IMR-90 (cell line): ENCODE results near the gene MARCHF9. TPM values are rescaled to one million over a fixed set of nuclear protein-coding genes. Genes with fewer than 3 reads are reported as not detected.

Experiments used
- ATAC-seq: fragments of 200-7000 bp; cut with Tn5 transposase; 2 replicates; pipeline ENCODE4 v1.9.1; 2020; ENCODE audit warnings: low read depth, mild to moderate bottlenecking, moderate library complexity
- BruUV-seq: library from RNA; stranded (reverse); fragments of 400-500 nt; replicated peaks from 2 replicates; lab custom pipeline; 2021; lab: Mats Ljungman, UMichigan
- CTCF ChIA-PET: fragments of 300-600 bp; formaldehyde crosslinking; extraction: SDS; loops from one replicate; lab custom pipeline; 2021; ENCODE audit warnings: antibody characterized with exemption; lab: Yijun Ruan, JAX
- POLR2A ChIA-PET: fragments of 300-600 bp; sonication (Branson Sonifier 250); formaldehyde crosslinking; loops from one replicate; lab custom pipeline; 2022; ENCODE audit warnings: antibody characterized with exemption; ENCODE audit not compliant: unreplicated experiment; lab: Charles Lee
- DNase-seq: peaks from one replicate; pipeline ENCODE4 v3.0.0; 2013
- H2AFZ ChIP-seq: replicated peaks from 2 replicates; pipeline ENCODE3; 2013; ENCODE audit warnings: low read length, mild to moderate bottlenecking; ENCODE audit not compliant: poor library complexity
- H2AK5ac ChIP-seq: 2 replicates; pipeline ENCODE4 v1.6.1; 2013; ENCODE audit warnings: low read depth, low read length, inconsistent platforms
- H2AK9ac ChIP-seq: replicated peaks from 2 replicates; pipeline ENCODE3; 2013; ENCODE audit warnings: mild to moderate bottlenecking, low read depth, low read length, moderate library complexity; ENCODE audit not compliant: poor library complexity
- H2BK120ac ChIP-seq: 2 replicates; pipeline ENCODE4 v1.6.1; 2013; ENCODE audit warnings: low read depth, low read length, inconsistent platforms
- H2BK15ac ChIP-seq: 3 replicates; pipeline ENCODE4 v1.6.1; 2013; ENCODE audit warnings: low read depth, low read length, inconsistent platforms
- H2BK20ac ChIP-seq: 2 replicates; pipeline ENCODE4 v1.6.1; 2013; ENCODE audit warnings: low read depth, mild to moderate bottlenecking, inconsistent platforms, low read length, moderate library complexity
- H2BK5ac ChIP-seq: 2 replicates; pipeline ENCODE4 v1.6.1; 2013; ENCODE audit warnings: mild to moderate bottlenecking, low read depth, low read length, inconsistent platforms; ENCODE audit not compliant: poor library complexity, severe bottlenecking
- H3K14ac ChIP-seq: replicated peaks from 2 replicates; pipeline ENCODE4 v1.6.1; 2013; ENCODE audit warnings: low read depth, low read length, inconsistent platforms
- H3K18ac ChIP-seq: 2 replicates; pipeline ENCODE4 v1.6.1; 2013; ENCODE audit warnings: low read depth, low read length, control low read depth
- H3K23ac ChIP-seq: 2 replicates; pipeline ENCODE4 v1.6.1; 2013; ENCODE audit warnings: low read depth, low read length, inconsistent platforms
- H3K27ac ChIP-seq: 2 replicates; pipeline ENCODE4 v1.5.1; 2013; ENCODE audit warnings: mild to moderate bottlenecking, control low read depth, low read length; ENCODE audit not compliant: insufficient read depth
- H3K27me3 ChIP-seq: 2 replicates; pipeline ENCODE4 v1.6.1; 2013; ENCODE audit warnings: low read length; ENCODE audit not compliant: control insufficient read depth, insufficient read depth
- H3K36me3 ChIP-seq: 2 replicates; pipeline ENCODE4 v1.6.1; 2013; ENCODE audit warnings: low read length, mixed read lengths; ENCODE audit not compliant: control insufficient read depth, insufficient read depth
- H3K4ac ChIP-seq: 2 replicates; pipeline ENCODE4 v1.6.1; 2013; ENCODE audit warnings: low read depth, low read length, inconsistent platforms
- H3K4me1 ChIP-seq: 2 replicates; pipeline ENCODE4 v1.6.1; 2013; ENCODE audit warnings: low read length, mixed read lengths; ENCODE audit not compliant: control insufficient read depth, insufficient read depth
- H3K4me2 ChIP-seq: 2 replicates; pipeline ENCODE4 v1.6.1; 2013; ENCODE audit warnings: low read depth, mild to moderate bottlenecking, control low read depth, low read length, moderate library complexity
- H3K4me3 ChIP-seq: 2 replicates; pipeline ENCODE4 v1.5.1; 2013; ENCODE audit warnings: low read depth, mild to moderate bottlenecking, control low read depth, low read length, moderate library complexity; ENCODE audit not compliant: insufficient read depth
- H3K56ac ChIP-seq: 2 replicates; pipeline ENCODE4 v1.6.1; 2013; ENCODE audit warnings: low read length, inconsistent platforms; ENCODE audit not compliant: insufficient read depth; ENCODE audit errors: extremely low read depth
- H3K79me1 ChIP-seq, 2 experiments: 2 replicates each; pipeline ENCODE4 v1.6.1; 2013; ENCODE audit warnings: low read length in 2 of 2, inconsistent platforms in 1 of 2, low read depth in 1 of 2
- H3K9ac ChIP-seq: 2 replicates; pipeline ENCODE4 v1.6.1; 2013; ENCODE audit warnings: low read depth, low read length, control low read depth
- H3K9me1 ChIP-seq: 2 replicates; pipeline ENCODE4 v1.6.1; 2013; ENCODE audit warnings: low read length, inconsistent platforms; ENCODE audit not compliant: insufficient read depth
- H3K9me3 ChIP-seq: 2 replicates; pipeline ENCODE4 v1.6.1; 2013; ENCODE audit warnings: low read length; ENCODE audit not compliant: control insufficient read depth, insufficient read depth
- H4K20me1 ChIP-seq: 2 replicates; pipeline ENCODE4 v1.6.1; 2013; ENCODE audit warnings: low read length, inconsistent platforms; ENCODE audit not compliant: insufficient read depth
- H4K5ac ChIP-seq: 2 replicates; pipeline ENCODE4 v1.6.1; 2013; ENCODE audit warnings: mild to moderate bottlenecking, low read depth, low read length, control low read depth
- H4K8ac ChIP-seq, 2 experiments: 2 replicates each; pipeline ENCODE4 v1.6.1; 2013; ENCODE audit warnings: low read depth in 2 of 2, low read length in 2 of 2, control low read depth in 1 of 2, inconsistent platforms in 1 of 2
- H4K91ac ChIP-seq: 2 replicates; pipeline ENCODE4 v1.6.1; 2013; ENCODE audit warnings: low read depth, low read length, inconsistent platforms; ENCODE audit not compliant: insufficient read depth
- BHLHE40 ChIP-seq: fragments of 150-350 bp; IDR thresholded peaks from 2 replicates; pipeline ENCODE4 v1.6.1; 2016; ENCODE audit warnings: mild to moderate bottlenecking, low read depth, low read length
- CEBPB ChIP-seq: IDR thresholded peaks from 2 replicates; pipeline ENCODE4 v1.6.1; 2012; ENCODE audit warnings: low read depth, low read length, improper control_type of control experiment
- CHD1 ChIP-seq: IDR thresholded peaks from 2 replicates; pipeline ENCODE4 v1.6.1; 2012; ENCODE audit warnings: low read depth, low read length, improper control_type of control experiment
- FOS ChIP-seq: fragments of 150-350 bp; IDR thresholded peaks from 2 replicates; pipeline ENCODE4 v1.6.1; 2016; ENCODE audit warnings: low read depth, low read length
- MAZ ChIP-seq: IDR thresholded peaks from 2 replicates; pipeline ENCODE4 v1.6.1; 2012; ENCODE audit warnings: low read depth, mild to moderate bottlenecking, low read length, improper control_type of control experiment, moderate library complexity, borderline replicate concordance
- MXI1 ChIP-seq: IDR thresholded peaks from 2 replicates; pipeline ENCODE4 v1.6.1; 2012; ENCODE audit warnings: low read depth, mild to moderate bottlenecking, low read length, moderate library complexity, borderline replicate concordance
- NFE2L2 ChIP-seq: fragments of 150-350 bp; IDR thresholded peaks from 2 replicates; pipeline ENCODE4 v1.6.1; 2016; ENCODE audit warnings: low read depth, mild to moderate bottlenecking, low read length
- POLR2A ChIP-seq: IDR thresholded peaks from 2 replicates; pipeline ENCODE4 v1.6.1; 2012; ENCODE audit warnings: mild to moderate bottlenecking, low read depth, low read length
- RAD21 ChIP-seq: IDR thresholded peaks from 2 replicates; pipeline ENCODE4 v1.6.1; 2012; ENCODE audit warnings: low read length, improper control_type of control experiment
- RCOR1 ChIP-seq: IDR thresholded peaks from 2 replicates; pipeline ENCODE4 v1.6.1; 2012; ENCODE audit warnings: mild to moderate bottlenecking, low read length, improper control_type of control experiment; ENCODE audit not compliant: insufficient replicate concordance
- WGBS, 2 experiments: methylation state at CpG; one replicate each; pipeline versions ENCODE4 v1.1.5 to v1.1.7; 2013; ENCODE audit warnings: missing lambda C conversion rate in 2 of 2; ENCODE audit not compliant: insufficient read length in 1 of 2; ENCODE audit errors: extremely low coverage in 2 of 2; 5-methylcytosine and 5-hydroxymethylcytosine counted together
- dilution Hi-C: fragments of 300-500 bp; cut with HindIII; formaldehyde crosslinking; loops from one replicate; pipeline ENCODE4 v1.14.3; 2018; ENCODE audit warnings: low sequenced_read_pairs; ENCODE audit not compliant: unreplicated experiment
- in situ Hi-C: fragments of 300-500 bp; cut with MboI; formaldehyde crosslinking; loops from 3 replicates; pipeline ENCODE4 v1.14.3; 2019; ENCODE audit warnings: low sequenced_read_pairs, inconsistent platforms, mixed read lengths
- intact Hi-C: fragments of 100-400 bp; cut with micrococcal nuclease; formaldehyde crosslinking; loops from 2 replicates; pipeline ENCODE4 v1.10.0; 2022
- polyA plus RNA-seq, 3 experiments: library from polyadenylated mRNA; depleted of rRNA; stranded (reverse); fragments of >200 nt; gene quantifications; 2 replicates each; pipeline ENCODE4 v1.2.3, GENCODE V29; 2012; ENCODE audit warnings: low replicate concordance in 1 of 3
- total RNA-seq: library from RNA; depleted of rRNA; stranded (reverse); fragments of >200 nt; gene quantifications from 2 replicates; pipeline ENCODE4 v1.2.3, GENCODE V29; 2012
- TF ChIP-seq, protein P1 (sequence below): fragments of 150-350 bp; IDR thresholded peaks from 2 replicates; pipeline ENCODE4 v1.6.1; 2017; ENCODE audit warnings: mild to moderate bottlenecking, antibody characterized with exemption, low read length, low read depth
- TF ChIP-seq, protein P2 (sequence below): fragments of 150-350 bp; IDR thresholded peaks from 2 replicates; pipeline ENCODE4 v1.6.1; 2016; ENCODE audit warnings: low read depth, mild to moderate bottlenecking, low read length, moderate library complexity, borderline replicate concordance

MARCHF9 gene
- total and polyA plus RNA-seq, 2 of the 4 experiments (the other 2 are of a cell fraction) = 1.1 to 5.4 TPM

DNA sequence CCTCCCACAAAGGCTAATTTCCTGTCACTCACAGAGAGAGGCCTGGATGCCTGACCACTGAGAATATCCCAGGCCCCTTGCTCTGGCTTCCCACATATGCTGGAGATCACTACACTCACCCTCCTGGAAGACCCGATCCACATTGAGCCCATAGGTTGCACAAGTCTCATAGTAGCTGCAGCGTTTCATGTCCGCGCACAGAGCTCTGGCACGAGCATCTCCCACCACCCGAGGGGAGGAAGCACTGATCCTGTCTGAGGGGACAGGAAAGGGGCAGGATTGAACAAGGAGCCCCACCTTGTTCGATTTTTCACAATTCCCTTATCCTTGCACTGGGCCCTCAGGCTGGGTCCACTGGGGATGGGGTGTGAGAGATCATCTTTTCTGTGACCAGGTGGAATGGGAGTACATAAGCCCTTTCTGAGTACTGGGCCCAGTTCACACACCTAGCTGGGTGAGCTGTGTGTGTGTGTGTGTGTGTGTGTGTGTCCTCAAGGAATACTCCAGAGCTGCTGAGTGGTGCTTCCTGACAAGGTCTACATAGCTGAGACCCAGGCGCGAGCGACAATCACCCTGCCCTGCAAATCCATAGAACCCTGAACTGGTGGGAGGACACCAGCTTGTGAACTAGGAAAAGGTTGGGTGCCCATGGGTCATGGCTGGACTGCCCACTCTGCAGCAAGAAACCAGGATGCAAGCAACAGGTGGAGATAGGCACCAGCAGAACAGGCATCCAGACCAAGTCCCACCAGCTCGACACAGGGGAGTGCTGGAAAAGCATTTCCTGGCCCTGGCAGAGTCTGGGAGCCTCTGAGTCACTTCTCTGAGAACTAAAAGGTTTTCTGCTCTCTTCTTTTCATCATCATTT, 21.9 kb upstream of the MARCHF9 start (continued):
- no peak for TF ChIP-seq RCOR1

DNA sequence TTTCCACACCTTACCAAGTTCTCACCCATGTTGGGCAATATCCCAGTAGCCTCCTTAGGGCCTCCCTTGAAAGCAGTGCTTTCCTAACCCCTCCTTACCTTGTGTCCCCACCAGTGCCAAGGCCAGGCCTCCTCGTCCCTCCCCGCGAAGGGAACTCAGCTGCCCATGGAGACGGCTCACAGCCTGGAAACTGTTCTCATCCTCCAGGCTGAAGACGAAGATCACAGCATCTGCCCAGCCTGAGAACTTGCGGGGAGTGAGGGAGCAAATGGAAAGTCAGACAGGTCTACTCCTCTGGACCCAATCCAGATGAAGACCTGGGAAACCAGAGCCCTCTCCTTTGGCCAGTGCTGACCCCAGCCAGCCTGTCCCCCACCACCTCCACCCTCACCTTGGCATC, 21.0 kb upstream of the MARCHF9 start:
- H4K5ac ChIP-seq = no peak overlapping the region
- ATAC-seq = no peak
- intact Hi-C loops = no loop called here
- no peak overlapping the region for H2BK120ac ChIP-seq
- no peak for DNase-seq
- in situ Hi-C loops = loop anchor here (10.0 kb wide), 1 partner anchor 149 kb away; no protein-coding TSS in a partner anchor
- H2AFZ ChIP-seq = no peak overlapping the region
- CTCF ChIA-PET = no interaction called here
- BruUV-seq = no TSS peak
- WGBS, 2 experiments = 67% methylated on average over 3 of the region's 6 CpGs; no CpG with 5 or more reads in 1 of the 2 experiments
- H2AK9ac ChIP-seq = no peak overlapping the region
- H3K4me3 ChIP-seq = no peak overlapping the region
- H3K9ac ChIP-seq = no peak overlapping the region
- H3K56ac ChIP-seq = no peak overlapping the region
- H3K4me2 ChIP-seq = no peak overlapping the region
- 0 out of 2 replicates have a peak, but pooled peaks cover 3% of the 10 kb centered on the region for H3K4me1 ChIP-seq
- no peak overlapping the region for H2BK15ac ChIP-seq
- H3K4ac ChIP-seq = no peak overlapping the region
- H2BK5ac ChIP-seq = no peak overlapping the region
- dilution Hi-C loops = no loop called here
- no peaks in the 10 kb centered on the region for H3K36me3 ChIP-seq
- no peak overlapping the region for H3K27ac ChIP-seq
- no peak overlapping the region for H2AK5ac ChIP-seq
- H3K9me1 ChIP-seq = no peaks in the 10 kb centered on the region
- POLR2A ChIA-PET = no interaction called here
- H4K20me1 ChIP-seq = 0 out of 2 replicates have a peak, but pooled peaks cover 10% of the 10 kb centered on the region
- TF ChIP-seq CHD1 = no peak
- no peak for TF ChIP-seq FOS
- no peak for TF ChIP-seq RAD21
- TF ChIP-seq BHLHE40 = no peak
- TF ChIP-seq, protein P1, sequence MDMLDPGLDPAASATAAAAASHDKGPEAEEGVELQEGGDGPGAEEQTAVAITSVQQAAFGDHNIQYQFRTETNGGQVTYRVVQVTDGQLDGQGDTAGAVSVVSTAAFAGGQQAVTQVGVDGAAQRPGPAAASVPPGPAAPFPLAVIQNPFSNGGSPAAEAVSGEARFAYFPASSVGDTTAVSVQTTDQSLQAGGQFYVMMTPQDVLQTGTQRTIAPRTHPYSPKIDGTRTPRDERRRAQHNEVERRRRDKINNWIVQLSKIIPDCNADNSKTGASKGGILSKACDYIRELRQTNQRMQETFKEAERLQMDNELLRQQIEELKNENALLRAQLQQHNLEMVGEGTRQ = no peak
- no peak for TF ChIP-seq CEBPB
- no peak for TF ChIP-seq POLR2A
- TF ChIP-seq RCOR1 = no peak
- no peak for TF ChIP-seq MAZ
- no peak for TF ChIP-seq MXI1
- TF ChIP-seq, protein P2, sequence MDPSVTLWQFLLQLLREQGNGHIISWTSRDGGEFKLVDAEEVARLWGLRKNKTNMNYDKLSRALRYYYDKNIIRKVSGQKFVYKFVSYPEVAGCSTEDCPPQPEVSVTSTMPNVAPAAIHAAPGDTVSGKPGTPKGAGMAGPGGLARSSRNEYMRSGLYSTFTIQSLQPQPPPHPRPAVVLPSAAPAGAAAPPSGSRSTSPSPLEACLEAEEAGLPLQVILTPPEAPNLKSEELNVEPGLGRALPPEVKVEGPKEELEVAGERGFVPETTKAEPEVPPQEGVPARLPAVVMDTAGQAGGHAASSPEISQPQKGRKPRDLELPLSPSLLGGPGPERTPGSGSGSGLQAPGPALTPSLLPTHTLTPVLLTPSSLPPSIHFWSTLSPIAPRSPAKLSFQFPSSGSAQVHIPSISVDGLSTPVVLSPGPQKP = no peak
- no peak for TF ChIP-seq NFE2L2
- no peak overlapping the region for H3K18ac ChIP-seq
- no peak overlapping the region for H4K91ac ChIP-seq
- no peak overlapping the region for H3K23ac ChIP-seq
- no peak overlapping the region for H3K14ac ChIP-seq
- no peaks in the 10 kb centered on the region; the same call in 1 of the 2 replicates for H3K9me3 ChIP-seq
- no peaks in the 10 kb centered on the region for H3K79me1 ChIP-seq
- peaks cover 75% of the 10 kb centered on the region for H3K27me3 ChIP-seq
- no peak overlapping the region for H2BK20ac ChIP-seq
- no peak overlapping the region for H4K8ac ChIP-seq
